H9 (cell line): Measurements from ENCODE around the gene CLPSL2. TPM values are rescaled to one million over a fixed set of nuclear protein-coding genes. Genes with fewer than 3 reads are reported as not detected.

ENCODE experiments used
- DNase-seq: peaks from one replicate; pipeline ENCODE4 v3.0.0-alpha.2; 2017
- H2AFZ ChIP-seq: one replicate; pipeline ENCODE4 v1.6.1; 2013; ENCODE audit warnings: mild to moderate bottlenecking, low read length, control low read depth, moderate library complexity
- H2AK5ac ChIP-seq: 2 replicates; pipeline ENCODE4 v1.6.1; 2013; ENCODE audit warnings: low read length, control low read depth, mixed read lengths; ENCODE audit not compliant: insufficient read length
- H2BK120ac ChIP-seq: one replicate; pipeline ENCODE4 v1.6.1; 2013; ENCODE audit warnings: low read depth, mild to moderate bottlenecking, low read length, control low read depth, inconsistent platforms; ENCODE audit not compliant: poor library complexity, severe bottlenecking
- H2BK12ac ChIP-seq: 2 replicates; pipeline ENCODE4 v1.6.1; 2013; ENCODE audit warnings: low read length, control low read depth, mixed read lengths, low read depth; ENCODE audit not compliant: insufficient read length
- H2BK15ac ChIP-seq: 2 replicates; pipeline ENCODE4 v1.6.1; 2013; ENCODE audit warnings: low read depth, low read length, control low read depth
- H2BK20ac ChIP-seq: one replicate; pipeline ENCODE4 v1.6.1; 2013; ENCODE audit warnings: low read depth, mild to moderate bottlenecking, low read length, control low read depth, inconsistent platforms; ENCODE audit not compliant: poor library complexity, severe bottlenecking
- H2BK5ac ChIP-seq: 2 replicates; pipeline ENCODE4 v1.6.1; 2013; ENCODE audit warnings: low read length, control low read depth, mixed read lengths; ENCODE audit not compliant: insufficient read length
- H3K14ac ChIP-seq: 2 replicates; pipeline ENCODE4 v1.6.1; 2013; ENCODE audit warnings: low read length, control low read depth; ENCODE audit not compliant: insufficient read depth
- H3K18ac ChIP-seq: 2 replicates; pipeline ENCODE4 v1.6.1; 2013; ENCODE audit warnings: low read depth, mild to moderate bottlenecking, mixed read lengths, low read length, control low read depth; ENCODE audit not compliant: insufficient read length
- H3K23ac ChIP-seq: 2 replicates; pipeline ENCODE4 v1.6.1; 2013; ENCODE audit warnings: low read length, control low read depth, mixed read lengths, low read depth; ENCODE audit not compliant: insufficient read length
- H3K23me2 ChIP-seq: 2 replicates; pipeline ENCODE4 v1.6.1; 2013; ENCODE audit warnings: low read depth, mild to moderate bottlenecking, mixed read lengths, low read length, control low read depth; ENCODE audit not compliant: insufficient read length, poor library complexity, severe bottlenecking
- H3K27ac ChIP-seq: 2 replicates; pipeline ENCODE4 v1.5.1; 2013; ENCODE audit warnings: low read length, control low read depth, mixed read lengths, low read depth; ENCODE audit not compliant: insufficient read length
- H3K27me3 ChIP-seq: 2 replicates; pipeline ENCODE4 v1.6.1; 2013; ENCODE audit warnings: low read length, control low read depth, inconsistent platforms; ENCODE audit not compliant: insufficient read depth
- H3K4ac ChIP-seq: 2 replicates; pipeline ENCODE4 v1.6.1; 2013; ENCODE audit warnings: low read depth, mild to moderate bottlenecking, control low read depth, inconsistent platforms, low read length, moderate library complexity
- H3K4me1 ChIP-seq: 2 replicates; pipeline ENCODE4 v1.6.1; 2013; ENCODE audit warnings: low read length, control low read depth, inconsistent platforms; ENCODE audit not compliant: insufficient read depth
- H3K4me2 ChIP-seq: 2 replicates; pipeline ENCODE4 v1.6.1; 2013; ENCODE audit warnings: low read length, control low read depth, mixed read lengths; ENCODE audit not compliant: insufficient read length, insufficient read depth
- H3K56ac ChIP-seq: 2 replicates; pipeline ENCODE4 v1.6.1; 2013; ENCODE audit warnings: low read depth, mild to moderate bottlenecking, mixed read lengths, low read length, control low read depth; ENCODE audit not compliant: insufficient read length
- H3K79me1 ChIP-seq: 2 replicates; pipeline ENCODE4 v1.6.1; 2013; ENCODE audit warnings: low read depth, mild to moderate bottlenecking, moderate library complexity, low read length, control low read depth, inconsistent platforms; ENCODE audit not compliant: insufficient read depth, poor library complexity, severe bottlenecking
- H3K79me2 ChIP-seq: 2 replicates; pipeline ENCODE4 v1.6.1; 2013; ENCODE audit warnings: low read length, control low read depth, inconsistent platforms; ENCODE audit not compliant: insufficient read depth
- H3K9ac ChIP-seq: 2 replicates; pipeline ENCODE4 v1.6.1; 2013; ENCODE audit warnings: low read length, control low read depth, mixed read lengths; ENCODE audit not compliant: insufficient read length; ENCODE audit errors: extremely low read depth
- H3K9me3 ChIP-seq: one replicate; pipeline ENCODE4 v1.6.1; 2013; ENCODE audit warnings: low read depth, low read length, inconsistent platforms; ENCODE audit not compliant: control insufficient read depth
- H3T11ph ChIP-seq: one replicate; pipeline ENCODE4 v1.6.1; 2013; ENCODE audit warnings: mild to moderate bottlenecking, low read length, control low read depth, inconsistent platforms
- H4K20me1 ChIP-seq: one replicate; pipeline ENCODE4 v1.6.1; 2013; ENCODE audit not compliant: control insufficient read depth, insufficient read length, insufficient read depth
- H4K5ac ChIP-seq: 2 replicates; pipeline ENCODE4 v1.6.1; 2013; ENCODE audit warnings: low read depth, mild to moderate bottlenecking, mixed read lengths, low read length, control low read depth; ENCODE audit not compliant: insufficient read length
- H4K8ac ChIP-seq: replicated peaks from 2 replicates; pipeline ENCODE4 v1.6.1; 2013; ENCODE audit warnings: low read length, control low read depth, mixed read lengths, low read depth; ENCODE audit not compliant: insufficient read length
- H4K91ac ChIP-seq: 2 replicates; pipeline ENCODE4 v1.6.1; 2013; ENCODE audit warnings: low read depth, mild to moderate bottlenecking, moderate library complexity, mixed read lengths, low read length, control low read depth; ENCODE audit not compliant: insufficient read length
- H3K27ac Mint-ChIP-seq, 3 experiments: 2 replicates in 2 of 3; 3 replicates in 1 of 3; pipeline ENCODE4 v1.8.0; 2020 to 2021; ENCODE audit warnings: mixed read lengths in 3 of 3, mild to moderate bottlenecking in 1 of 3, moderate library complexity in 1 of 3
- H3K27me3 Mint-ChIP-seq: 2 replicates; pipeline ENCODE4 v1.8.0; 2021; ENCODE audit warnings: low read depth, mild to moderate bottlenecking, moderate library complexity, mixed read lengths
- H3K36me3 Mint-ChIP-seq, 3 experiments: 2 replicates in 2 of 3; 3 replicates in 1 of 3; pipeline ENCODE4 v1.8.0; 2020 to 2021; ENCODE audit warnings: low read depth in 3 of 3, mixed read lengths in 3 of 3; ENCODE audit not compliant: insufficient read depth in 1 of 3
- H3K4me1 Mint-ChIP-seq, 2 experiments: 2 replicates each; pipeline ENCODE4 v1.8.0; 2020; ENCODE audit warnings: mixed read lengths in 2 of 2
- H3K4me3 Mint-ChIP-seq, 2 experiments: 2 replicates in 1 of 2; 3 replicates in 1 of 2; pipeline ENCODE4 v1.8.0; 2020 to 2021; ENCODE audit warnings: mild to moderate bottlenecking in 2 of 2, mixed read lengths in 2 of 2, moderate library complexity in 1 of 2
- H3K9me3 Mint-ChIP-seq, 2 experiments: 2 replicates in 1 of 2; 3 replicates in 1 of 2; pipeline ENCODE4 v1.8.0; 2020; ENCODE audit warnings: mild to moderate bottlenecking in 2 of 2, mixed read lengths in 2 of 2, moderate library complexity in 1 of 2
- WGBS: extraction: QIAGEN DNeasy Blood & Tissue Kit; methylation state at CpG from one replicate; pipeline ENCODE4 v1.1.7; 2013; ENCODE audit warnings: missing lambda C conversion rate, low lambda C conversion rate, mixed read lengths; ENCODE audit not compliant: insufficient read length; ENCODE audit errors: extremely low coverage; 5-methylcytosine and 5-hydroxymethylcytosine counted together
- total RNA-seq: library from RNA; stranded (reverse); gene quantifications from 2 replicates; pipeline ENCODE4 v1.2.1, GENCODE V29; 2021
- TF ChIP-seq, protein P1 (sequence below): fragments of 200-600 bp; sonication (generic); conservative IDR thresholded peaks from 3 replicates; pipeline ENCODE4 v1.8.0; 2021; ENCODE audit warnings: antibody characterized with exemption, mild to moderate bottlenecking

Gene CLPSL2
- total RNA-seq, 1 experiment from 2014 or later: 4.4 TPM

GRCh38 chr6:35809809-35810208 lies 33.4 kb downstream of the CLPSL2 start:
- no peak overlapping the region for H4K8ac ChIP-seq
- no peaks in the 10 kb centered on the region; a peak in 1 of 7 replicates for H3K36me3 Mint-ChIP-seq

More at GRCh38 chr6:35809809-35810208, 33.4 kb downstream of the CLPSL2 start:
- Histone ChIP-seq H3K14ac (no peak overlapping the region), H2BK12ac (no peak overlapping the region), H3K79me1 (no peaks in the 10 kb centered on the region), H3K27me3 (no peaks in the 10 kb centered on the region), H3K9me3 (no peaks in the 10 kb centered on the region), H3K56ac (no peak overlapping the region), H2BK20ac (no peak overlapping the region), H2BK5ac (no peak overlapping the region), H3K27ac (no peak overlapping the region), H3K4ac (no peak overlapping the region), H3K4me1 (no peaks in the 10 kb centered on the region; the same call in 1 of the 2 replicates), H2BK15ac (no peak overlapping the region), H3K18ac (no peak overlapping the region), H4K91ac (no peak overlapping the region), H3T11ph (no peak overlapping the region), H2AK5ac (no peak overlapping the region), H2BK120ac (no peak overlapping the region), H3K79me2 (no peaks in the 10 kb centered on the region), H4K20me1 (no peaks in the 10 kb centered on the region), H3K9ac (no peak overlapping the region), H2AFZ (no peak overlapping the region), H4K5ac (no peak overlapping the region), H3K23ac (no peak overlapping the region), H3K4me2 (no peak overlapping the region), H3K23me2 (no peaks in the 10 kb centered on the region)
- no CpG with 5 or more reads among the region's 5 CpGs for WGBS
- Mint-ChIP-seq H3K4me3 (no peak overlapping the region), H3K27ac (0 out of 7 replicates have a peak overlapping the region, but pooled peaks of 1 of the 3 experiments have one; percentile 48), H3K27me3 (peaks cover 11% of the 10 kb centered on the region), H3K4me1 (peaks cover 12 to 24% of the 10 kb centered on the region in 2 experiments), H3K9me3 (no peaks in the 10 kb centered on the region; a peak in 1 of 5 replicates)
- TF ChIP-seq, protein P1, sequence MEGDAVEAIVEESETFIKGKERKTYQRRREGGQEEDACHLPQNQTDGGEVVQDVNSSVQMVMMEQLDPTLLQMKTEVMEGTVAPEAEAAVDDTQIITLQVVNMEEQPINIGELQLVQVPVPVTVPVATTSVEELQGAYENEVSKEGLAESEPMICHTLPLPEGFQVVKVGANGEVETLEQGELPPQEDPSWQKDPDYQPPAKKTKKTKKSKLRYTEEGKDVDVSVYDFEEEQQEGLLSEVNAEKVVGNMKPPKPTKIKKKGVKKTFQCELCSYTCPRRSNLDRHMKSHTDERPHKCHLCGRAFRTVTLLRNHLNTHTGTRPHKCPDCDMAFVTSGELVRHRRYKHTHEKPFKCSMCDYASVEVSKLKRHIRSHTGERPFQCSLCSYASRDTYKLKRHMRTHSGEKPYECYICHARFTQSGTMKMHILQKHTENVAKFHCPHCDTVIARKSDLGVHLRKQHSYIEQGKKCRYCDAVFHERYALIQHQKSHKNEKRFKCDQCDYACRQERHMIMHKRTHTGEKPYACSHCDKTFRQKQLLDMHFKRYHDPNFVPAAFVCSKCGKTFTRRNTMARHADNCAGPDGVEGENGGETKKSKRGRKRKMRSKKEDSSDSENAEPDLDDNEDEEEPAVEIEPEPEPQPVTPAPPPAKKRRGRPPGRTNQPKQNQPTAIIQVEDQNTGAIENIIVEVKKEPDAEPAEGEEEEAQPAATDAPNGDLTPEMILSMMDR: no peak
- no peak for DNase-seq
